Measurements from ENCODE around the gene SNX32.

Gene SNX32

DNA sequence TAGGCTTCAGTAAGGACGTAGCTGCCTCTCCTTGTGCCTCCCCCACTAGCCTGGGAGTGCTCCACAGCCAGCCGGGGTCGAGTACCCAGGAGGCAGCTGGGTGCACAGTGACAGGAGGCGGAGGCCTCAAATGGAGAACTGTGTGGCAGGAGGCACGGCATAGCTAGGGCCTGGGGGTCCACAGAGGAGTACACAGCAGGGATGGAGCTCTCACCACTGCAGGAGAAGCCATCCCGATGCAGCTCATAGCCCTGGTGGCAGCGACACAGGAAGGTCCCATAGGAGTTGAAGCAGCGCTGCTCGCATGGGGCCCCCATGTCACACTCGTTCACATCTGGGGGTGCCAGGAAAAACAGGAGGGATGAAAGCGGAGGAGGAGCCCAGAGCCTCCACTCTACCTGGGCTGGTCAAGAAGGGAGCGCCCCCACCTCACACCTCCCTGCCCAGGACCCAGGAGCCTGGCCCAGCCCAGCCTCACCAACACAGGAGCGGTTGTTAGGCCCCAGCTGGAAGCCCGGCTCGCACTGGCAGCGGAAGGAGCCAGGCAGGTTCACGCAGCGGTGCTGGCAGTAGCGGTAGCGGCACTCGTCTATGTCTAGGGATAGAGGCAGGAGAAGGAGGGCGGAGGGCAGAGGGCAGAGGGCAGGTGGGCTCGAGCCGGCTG, 36.0 kb downstream of the SNX32 start:
- no peak for DNase-seq

DNA sequence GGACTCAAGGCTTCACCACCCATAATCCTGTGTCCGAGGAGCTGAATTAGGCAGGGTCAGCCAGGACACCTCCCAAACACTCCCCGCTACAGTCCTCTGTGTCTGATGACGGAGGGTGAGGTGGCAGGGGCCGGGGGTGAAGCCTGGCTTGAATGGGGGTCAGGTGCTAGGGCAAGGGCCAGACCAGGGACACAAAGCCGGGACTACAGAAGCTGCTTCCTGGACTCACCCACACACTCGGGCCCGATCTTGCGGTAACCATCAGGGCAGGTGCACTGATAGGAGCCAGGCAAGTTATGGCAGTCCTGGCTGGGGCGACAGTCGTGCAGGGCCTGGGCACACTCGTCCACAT, 36.5 kb downstream of the SNX32 start:
- DNase-seq: no peak

GRCh38 chr11:65870706-65871681, 37.2 kb downstream of the SNX32 start:
- DNase-seq: no peak

DNA sequence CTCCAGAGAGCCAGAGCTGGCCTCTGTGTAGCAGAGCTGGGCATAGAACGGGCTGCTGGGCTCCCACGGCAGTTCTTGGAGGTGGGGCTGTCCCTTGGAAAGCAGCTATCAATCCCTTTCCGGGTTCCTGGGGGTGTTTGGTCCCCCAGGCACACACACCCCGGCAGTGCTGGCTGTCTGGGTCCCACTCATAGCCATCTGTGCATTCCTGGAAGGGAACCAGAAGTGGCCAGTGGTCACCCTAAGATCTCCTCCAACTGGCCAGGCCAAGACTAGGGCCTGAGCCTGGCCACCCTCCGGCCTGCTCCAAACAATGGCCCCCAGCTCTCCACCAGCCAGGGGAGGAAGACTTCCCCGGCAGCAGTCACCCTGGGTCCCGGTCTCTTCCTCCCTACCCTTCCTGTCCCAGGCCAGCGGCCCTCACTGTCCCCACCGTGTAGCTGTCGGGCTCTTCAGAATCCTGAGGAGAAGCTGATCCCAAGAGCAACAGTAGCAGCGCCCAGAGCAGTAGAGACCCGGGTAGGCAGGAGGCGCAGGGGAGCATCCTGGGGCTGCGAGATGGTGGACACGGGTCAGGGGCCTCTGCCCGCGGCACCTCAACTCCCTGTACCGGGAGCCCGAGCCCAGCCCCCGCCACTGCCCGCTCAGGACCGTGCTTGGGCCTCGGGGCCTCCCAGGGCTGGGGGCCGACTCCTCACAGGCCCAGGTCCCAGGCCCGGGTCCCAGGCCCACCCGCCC, 38.2 kb downstream of the SNX32 start:
- no peak for DNase-seq

- DNase-seq: no peak
Measured at GRCh38 chr11:65872586-65873317, 39.0 kb downstream of the SNX32 start, which contains the start of gene EFEMP2. Gene EFEMP2, minus strand, starts transcription at chr11:65872800. Its CDS starts 446 bp downstream, at chr11:65872354.

- peak; percentile 92 for DNase-seq
Measured at GRCh38 chr11:65873318-65874156, 39.8 kb downstream of the SNX32 start.

DNA sequence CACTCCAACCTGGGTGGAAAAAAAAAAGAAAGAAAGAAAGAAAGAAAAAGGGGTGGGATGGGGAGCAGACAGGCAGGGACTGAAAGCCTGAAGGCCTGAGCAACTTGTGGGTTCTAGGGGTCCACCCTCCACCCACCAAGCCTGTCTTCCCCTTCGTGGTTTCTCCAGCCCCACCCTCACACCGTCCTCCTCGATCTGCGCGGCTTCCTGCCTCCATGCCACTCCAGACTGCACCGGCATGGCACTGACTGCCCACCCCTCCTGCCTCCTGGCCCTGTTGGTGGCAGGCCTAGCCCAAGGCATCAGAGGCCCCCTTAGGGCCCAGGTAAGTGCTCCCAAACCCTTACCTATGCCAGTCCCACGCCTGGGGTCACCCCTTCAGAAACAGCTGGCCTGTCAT, 45.9 kb downstream of the SNX32 start, which contains the start of gene CTSW:
Gene CTSW (plus strand): TSS at position 221 of the 400 bp plus-strand sequence. CDS start 18 bp downstream, at position 239.
- DNase-seq: peak; percentile 79

GRCh38 chr11:65880027-65880426, 46.3 kb downstream of the SNX32 start:
- no peak for DNase-seq

- DNase-seq: peak; percentile 77
Measured at GRCh38 chr11:65880844-65881421, 47.2 kb downstream of the SNX32 start.

DNA sequence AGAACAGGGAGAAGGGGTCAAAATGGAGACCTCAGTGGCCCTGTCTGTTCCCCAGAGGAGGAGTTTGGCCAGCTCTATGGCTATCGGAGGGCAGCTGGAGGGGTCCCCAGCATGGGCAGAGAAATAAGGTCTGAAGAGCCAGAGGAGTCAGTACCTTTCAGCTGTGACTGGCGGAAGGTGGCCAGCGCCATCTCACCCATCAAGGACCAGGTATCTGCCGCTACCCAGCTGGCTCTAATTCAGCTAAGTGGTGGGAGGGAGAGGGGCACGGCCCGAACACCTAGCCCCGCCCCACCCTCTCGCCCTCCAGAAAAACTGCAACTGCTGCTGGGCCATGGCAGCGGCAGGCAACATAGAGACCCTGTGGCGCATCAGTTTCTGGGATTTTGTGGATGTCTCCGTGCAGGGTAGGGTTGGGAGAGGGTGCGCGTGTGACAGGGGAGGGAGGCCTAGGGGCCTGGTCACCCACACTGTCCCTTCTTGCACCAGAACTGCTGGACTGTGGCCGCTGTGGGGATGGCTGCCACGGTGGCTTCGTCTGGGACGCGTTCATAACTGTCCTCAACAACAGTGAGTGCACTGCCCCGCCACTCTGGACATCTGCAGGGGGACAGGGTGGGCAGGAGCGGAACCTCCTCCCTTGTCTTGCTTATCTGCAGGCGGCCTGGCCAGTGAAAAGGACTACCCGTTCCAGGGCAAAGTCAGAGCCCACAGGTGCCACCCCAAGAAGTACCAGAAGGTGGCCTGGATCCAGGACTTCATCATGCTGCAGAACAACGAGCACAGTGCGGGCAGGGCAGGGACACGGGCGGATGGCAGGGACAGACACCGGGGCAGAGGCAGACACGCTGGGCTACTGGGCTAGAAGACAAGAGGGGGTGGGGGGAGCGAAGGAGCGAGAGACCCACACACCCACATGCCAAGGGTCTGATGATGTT, 48.6 kb downstream of the SNX32 start:
- DNase-seq: no peak

DNA sequence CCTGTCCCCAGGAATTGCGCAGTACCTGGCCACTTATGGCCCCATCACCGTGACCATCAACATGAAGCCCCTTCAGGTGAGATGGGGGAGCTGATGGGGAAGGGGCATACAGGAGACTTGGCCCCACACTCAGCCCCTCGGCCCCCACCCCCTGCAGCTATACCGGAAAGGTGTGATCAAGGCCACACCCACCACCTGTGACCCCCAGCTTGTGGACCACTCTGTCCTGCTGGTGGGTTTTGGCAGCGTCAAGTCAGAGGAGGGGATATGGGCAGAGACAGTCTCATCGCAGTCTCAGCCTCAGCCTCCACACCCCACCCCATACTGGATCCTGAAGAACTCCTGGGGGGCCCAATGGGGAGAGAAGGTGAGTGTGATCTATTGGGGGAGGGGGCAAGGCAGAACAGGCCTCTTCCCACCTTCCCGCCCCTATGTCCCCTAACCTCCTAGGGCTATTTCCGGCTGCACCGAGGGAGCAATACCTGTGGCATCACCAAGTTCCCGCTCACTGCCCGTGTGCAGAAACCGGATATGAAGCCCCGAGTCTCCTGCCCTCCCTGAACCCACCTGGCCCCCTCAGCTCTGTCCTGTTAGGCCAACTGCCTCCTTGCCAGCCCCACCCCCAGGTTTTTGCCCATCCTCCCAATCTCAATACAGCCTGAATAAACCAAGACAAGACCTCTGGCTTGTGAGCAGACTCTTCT, 49.4 kb downstream of the SNX32 start:
- no peak for DNase-seq

DNA sequence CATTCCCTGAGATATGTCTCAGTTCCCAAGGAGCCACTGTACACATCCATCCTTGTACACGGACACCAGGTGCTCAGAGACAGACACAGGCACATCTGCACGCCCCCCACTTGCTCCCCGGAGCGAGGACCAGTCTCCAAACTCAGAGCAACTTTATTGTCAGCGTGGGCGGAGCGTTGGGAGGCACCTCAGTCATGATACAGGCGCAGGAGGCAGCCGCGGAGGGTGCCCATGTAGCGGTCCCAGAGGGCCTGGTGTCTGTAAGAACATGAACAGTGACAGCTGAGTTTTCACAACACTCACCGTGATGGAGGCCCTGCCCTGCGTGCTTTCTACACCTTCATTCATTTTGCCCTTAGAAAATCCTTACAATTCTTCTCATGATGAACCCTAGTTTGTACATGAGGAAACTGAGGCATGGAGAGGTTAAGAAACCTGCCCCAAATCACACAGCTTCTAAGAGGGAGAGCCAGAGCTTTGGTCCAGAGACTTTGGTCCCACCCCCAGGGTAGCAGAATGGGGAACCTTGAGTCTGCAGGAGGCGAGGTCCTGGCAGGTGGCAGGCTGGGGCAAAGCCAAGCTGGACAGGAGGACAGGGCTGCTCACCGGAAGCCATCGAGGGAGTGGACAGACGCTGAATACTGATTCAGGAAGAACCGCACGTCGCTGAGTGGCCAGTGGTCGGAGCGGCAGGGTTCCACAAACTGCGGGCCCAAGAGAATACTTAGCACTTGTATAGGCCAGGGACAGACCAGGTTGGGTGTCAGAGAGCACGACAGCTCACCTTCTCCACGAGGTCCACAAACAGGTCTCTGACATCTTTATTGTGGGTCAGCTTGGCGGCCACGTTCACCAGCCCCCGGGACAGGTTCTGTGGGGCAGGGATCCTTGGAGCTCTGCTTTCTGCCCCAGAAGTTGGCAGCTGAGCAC, 50.3 kb downstream of the SNX32 start:
- DNase-seq: no peak

GRCh38 chr11:65884716-65885092, 50.9 kb downstream of the SNX32 start:
- peak; percentile 69 for DNase-seq

DNA sequence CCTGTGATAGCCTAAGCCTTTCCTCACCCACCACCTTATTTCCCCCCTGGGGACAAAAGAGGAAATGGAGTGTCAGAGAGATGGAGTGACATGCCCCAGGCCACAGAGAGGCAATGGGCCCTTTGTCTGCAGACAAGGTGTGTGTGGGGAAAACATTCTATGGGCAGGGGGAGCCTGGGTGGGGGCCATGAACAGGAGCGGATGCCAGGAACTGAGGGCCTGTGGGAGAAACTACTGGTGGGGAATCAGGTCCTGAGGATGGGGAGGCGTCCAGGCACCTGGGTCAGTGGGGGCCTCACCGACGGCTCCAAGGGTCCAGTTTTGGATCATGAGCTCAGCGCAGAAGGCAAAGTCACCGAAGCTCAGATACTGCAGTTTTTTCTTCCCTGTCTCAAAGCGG, 51.5 kb downstream of the SNX32 start:
- DNase-seq: no peak

DNA sequence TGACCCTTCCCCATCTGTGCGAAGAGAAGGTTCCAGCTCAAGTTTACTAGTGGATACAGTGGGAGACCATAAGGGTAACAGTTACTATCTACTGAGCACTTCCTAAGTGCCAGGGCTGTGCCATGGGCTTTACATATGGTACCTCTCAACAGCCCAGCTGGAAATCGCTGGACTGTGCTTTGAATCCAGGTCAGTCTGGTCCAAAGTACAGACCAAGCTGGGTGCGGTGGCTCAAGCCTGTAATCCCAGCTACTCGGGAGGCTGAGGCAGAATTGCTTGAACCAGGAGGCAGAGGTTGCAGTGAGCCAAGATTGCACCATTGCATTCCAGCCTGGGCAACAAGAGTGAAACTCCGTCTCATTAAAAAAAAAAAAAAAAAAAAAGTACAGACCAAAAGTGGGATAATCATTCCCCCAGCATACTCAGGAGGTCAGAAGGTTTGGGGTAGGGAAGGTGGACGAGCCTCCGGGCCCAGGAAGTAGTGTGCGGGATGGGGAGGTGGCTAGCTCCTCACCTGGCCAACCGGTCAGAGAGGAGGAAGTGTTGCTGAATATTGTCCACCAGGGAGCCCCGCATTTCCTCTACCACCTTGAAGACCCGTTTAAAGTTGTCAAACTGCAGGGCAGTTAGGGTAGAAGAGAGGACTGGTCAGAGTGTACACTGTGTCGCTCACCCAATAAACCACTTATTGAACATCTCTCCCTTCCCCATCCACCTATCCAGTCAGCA, 52.2 kb downstream of the SNX32 start:
- DNase-seq: no peak

GRCh38 chr11:65886826-65887722, 53.3 kb downstream of the SNX32 start:
- no peak for DNase-seq
